HG02938 (cell line): ENCODE measurements around the gene SPDL1.

Experiments used
- ATAC-seq: cut with Tn5 transposase; IDR thresholded peaks from one replicate; pipeline ENCODE4 v1.9.1; 2021; ENCODE audit warnings: mild to moderate bottlenecking, moderate library complexity; ENCODE audit not compliant: unreplicated experiment

SPDL1 gene

GRCh38 chr5:169628892-169629291 lies 45.3 kb downstream of the SPDL1 start:
- no peak for ATAC-seq

- ATAC-seq = peak; percentile 59
Observed at GRCh38 chr5:169629847-169630548, 46.4 kb downstream of the SPDL1 start.

- ATAC-seq = no peak
Observed at GRCh38 chr5:169631360-169631759, 47.8 kb downstream of the SPDL1 start.

GRCh38 chr5:169632946-169633345 lies 49.4 kb downstream of the SPDL1 start:
- no peak for ATAC-seq

- ATAC-seq = no peak
Observed at GRCh38 chr5:169634606-169635005, 51.0 kb downstream of the SPDL1 start.

- ATAC-seq = no peak
Observed at GRCh38 chr5:169635936-169636335, 52.4 kb downstream of the SPDL1 start.

- ATAC-seq = no peak
Observed at GRCh38 chr5:169636477-169637084, 53.0 kb downstream of the SPDL1 start.

GRCh38 chr5:169637085-169637548 lies 53.5 kb downstream of the SPDL1 start, which contains the start of gene DOCK2:
TSS of gene DOCK2 (plus strand) at chr5:169637275. CDS start at chr5:169637327, 52 bp downstream.
- ATAC-seq = peak; percentile 89

GRCh38 chr5:169637549-169638121 lies 54.1 kb downstream of the SPDL1 start:
- ATAC-seq = peak; percentile 63

- ATAC-seq = no peak
Observed at GRCh38 chr5:169641253-169641652, 57.7 kb downstream of the SPDL1 start.

- peak; percentile 28 for ATAC-seq
Observed at GRCh38 chr5:169646856-169647255, 63.3 kb downstream of the SPDL1 start.

- ATAC-seq = peak; percentile 38
Observed at GRCh38 chr5:169647566-169647965, 64.0 kb downstream of the SPDL1 start.

GRCh38 chr5:169648725-169649310 lies 65.2 kb downstream of the SPDL1 start:
- ATAC-seq = no peak

- no peak for ATAC-seq
Observed at GRCh38 chr5:169649486-169649885, 65.9 kb downstream of the SPDL1 start.

- peak; percentile 52 for ATAC-seq
Observed at GRCh38 chr5:169650701-169651331, 67.2 kb downstream of the SPDL1 start.

GRCh38 chr5:169651526-169651925 lies 68.0 kb downstream of the SPDL1 start:
- no peak for ATAC-seq

- ATAC-seq = no peak
Observed at GRCh38 chr5:169652057-169652456, 68.5 kb downstream of the SPDL1 start.

GRCh38 chr5:169653091-169653490 lies 69.5 kb downstream of the SPDL1 start:
- ATAC-seq = no peak
